GM21515 (cell line): ENCODE measurements around the gene CEPT1.
A peak's percentile ranks its signal among the peaks of the same experiment; 100 is the strongest.
"Not testable (repeated sequence)": the region's sequence is repeated elsewhere in the genome, so short reads cannot be mapped to it uniquely, and the experiment has no call there.

Source experiments
- ATAC-seq: cut with Tn5 transposase; IDR thresholded peaks from one replicate; pipeline ENCODE4 v1.9.1; 2021; ENCODE audit not compliant: unreplicated experiment

The CEPT1 gene

GRCh38 chr1:111139956-111140679 is at the start of gene CEPT1, which contains the start of gene DRAM2:
Gene CEPT1, plus strand, starts transcription at chr1:111140223. Its CDS starts 7,492 bp downstream, at chr1:111147715.
Gene DRAM2, minus strand, starts transcription at chr1:111140093. Its CDS starts 8,539 bp downstream, at chr1:111131554.
- ATAC-seq: peak; percentile 57

DNA sequence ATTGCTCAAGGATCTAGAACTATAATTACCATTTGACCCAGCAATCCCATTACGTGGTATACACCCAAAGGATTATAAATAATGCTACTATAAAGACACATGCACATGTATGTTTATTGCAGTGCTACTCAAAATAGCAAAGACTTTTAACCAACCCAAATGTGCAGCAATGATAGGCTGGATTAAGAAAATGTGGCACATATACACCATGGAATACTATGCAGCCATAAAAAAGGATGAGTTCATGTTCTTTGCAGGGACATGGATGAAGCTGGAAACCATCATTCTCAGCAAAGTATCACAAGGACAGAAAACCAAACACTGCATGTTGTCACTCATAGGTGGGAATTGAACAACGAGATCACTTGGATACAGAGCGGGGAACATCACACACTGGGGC is 44.6 kb upstream of the CEPT1 start:
- ATAC-seq: not testable (repeated sequence)

GRCh38 chr1:111097356-111098099 is 42.5 kb upstream of the CEPT1 start:
- ATAC-seq: no peak

DNA sequence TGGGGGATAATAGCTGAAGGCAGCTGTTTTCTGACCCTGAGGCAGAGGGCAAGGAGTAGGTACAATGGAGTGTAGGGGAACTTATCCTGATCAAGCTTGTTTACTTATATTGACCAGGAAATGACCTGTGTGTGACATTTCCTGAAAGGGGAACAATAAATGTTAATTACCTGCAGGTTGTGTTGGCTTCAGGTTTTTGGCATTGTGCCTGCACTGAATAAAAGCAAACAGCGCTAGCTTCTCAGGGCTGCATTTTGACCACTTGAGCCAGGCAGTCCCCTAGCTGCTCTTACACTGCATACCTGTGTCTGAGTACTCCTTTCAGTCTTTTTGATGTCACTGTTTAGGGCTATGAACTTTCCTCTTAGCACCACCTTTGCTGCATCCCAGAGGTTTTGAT is 40.7 kb upstream of the CEPT1 start:
- no peak for ATAC-seq

DNA sequence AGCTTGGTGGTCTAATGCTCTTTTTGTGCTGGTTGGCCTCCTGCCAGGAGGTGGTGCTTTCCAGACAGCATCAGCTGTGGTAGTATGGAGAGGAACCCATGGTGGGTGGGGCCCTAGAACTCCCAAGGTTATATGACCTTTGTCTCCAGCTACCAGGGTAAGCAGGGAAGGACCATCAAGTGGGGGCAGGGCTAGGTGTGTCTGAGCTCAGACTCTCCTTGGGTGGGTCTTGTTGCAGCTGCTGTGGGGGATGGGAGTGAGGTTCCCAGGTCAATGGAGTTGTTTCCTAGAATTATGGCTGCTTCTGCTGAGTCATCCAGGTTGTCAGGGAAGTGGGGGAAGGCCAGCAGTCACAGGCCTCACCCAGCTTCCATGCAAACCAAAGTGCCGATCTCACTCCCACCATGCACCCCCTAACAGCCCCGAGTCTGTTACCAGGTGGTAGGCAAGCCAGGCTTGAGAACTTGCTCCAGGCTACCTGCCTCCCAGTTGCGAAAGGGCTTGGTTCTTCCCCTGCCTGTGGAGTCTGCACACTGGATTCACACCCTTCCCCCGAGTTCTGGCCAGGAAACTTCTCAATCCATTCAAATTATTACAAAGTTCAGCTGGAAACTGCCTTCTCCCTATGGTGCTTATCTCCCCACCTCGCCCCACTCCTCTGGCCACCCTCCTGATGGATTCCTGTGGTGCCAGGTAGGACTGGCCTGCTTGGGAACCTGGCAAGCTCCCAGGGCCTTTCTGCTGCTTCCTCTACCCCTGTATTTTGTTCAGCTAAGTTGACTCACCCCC is 38.0 kb upstream of the CEPT1 start:
- no peak for ATAC-seq

DNA sequence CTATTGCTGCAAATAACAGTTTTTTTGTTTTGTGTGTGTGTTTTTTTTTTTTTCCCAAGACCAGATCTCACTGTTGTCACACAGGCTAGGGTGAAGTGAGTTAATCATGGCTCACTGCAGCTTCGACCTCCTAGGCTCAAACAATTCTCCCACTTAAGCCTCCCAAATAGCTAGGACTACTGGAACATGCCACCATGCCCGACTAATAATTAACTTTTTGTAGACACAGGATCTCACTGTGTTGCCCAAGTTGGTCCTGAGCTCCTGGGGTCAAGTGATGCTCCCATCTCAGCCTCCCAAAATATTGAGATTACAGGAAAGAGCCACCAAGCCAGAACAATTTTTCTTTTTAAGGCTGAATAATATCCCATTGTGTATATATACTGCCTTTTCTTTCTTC is 35.0 kb upstream of the CEPT1 start:
- no peak for ATAC-seq

- no peak for ATAC-seq
Observed at GRCh38 chr1:111110197-111110899, 29.7 kb upstream of the CEPT1 start.

DNA sequence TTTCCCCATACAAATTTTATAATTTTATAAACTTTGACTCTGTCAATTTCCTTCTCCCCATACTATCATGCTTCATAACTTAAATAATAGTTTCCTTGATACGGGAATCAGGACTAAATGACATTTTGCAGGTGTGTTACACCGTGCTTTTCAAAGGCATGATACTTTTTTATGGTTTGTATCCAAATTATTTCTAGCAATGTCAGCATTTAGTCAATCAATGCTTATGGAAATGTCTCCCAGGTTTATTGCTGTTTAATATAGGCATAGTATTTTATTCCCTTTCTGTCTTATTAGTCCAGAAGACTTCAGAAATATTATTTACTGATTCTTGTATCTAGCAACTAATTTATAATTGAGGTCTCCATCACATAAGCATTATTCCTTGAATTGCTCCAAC is 23.5 kb upstream of the CEPT1 start:
- no peak for ATAC-seq

DNA sequence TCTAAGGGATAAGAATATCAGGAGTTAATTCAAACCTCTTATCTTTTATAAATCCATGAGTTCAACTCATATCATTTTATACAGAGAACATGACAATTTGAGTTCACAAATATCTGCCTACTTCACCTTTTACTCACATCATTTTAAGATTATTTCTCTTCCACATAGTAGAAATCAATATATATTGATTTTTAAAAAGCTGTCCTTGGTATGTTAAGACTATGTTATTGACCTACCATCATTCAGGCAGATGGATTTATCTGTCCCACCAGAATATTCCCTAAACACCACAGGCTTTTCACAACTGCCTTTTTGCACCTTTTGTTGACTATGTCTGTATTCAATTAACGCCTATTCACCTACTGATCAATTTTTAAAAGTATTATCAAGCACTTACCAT is 13.7 kb upstream of the CEPT1 start:
- no peak for ATAC-seq

- ATAC-seq: peak; percentile 82
Observed at GRCh38 chr1:111127923-111128643, 11.9 kb upstream of the CEPT1 start.

DNA sequence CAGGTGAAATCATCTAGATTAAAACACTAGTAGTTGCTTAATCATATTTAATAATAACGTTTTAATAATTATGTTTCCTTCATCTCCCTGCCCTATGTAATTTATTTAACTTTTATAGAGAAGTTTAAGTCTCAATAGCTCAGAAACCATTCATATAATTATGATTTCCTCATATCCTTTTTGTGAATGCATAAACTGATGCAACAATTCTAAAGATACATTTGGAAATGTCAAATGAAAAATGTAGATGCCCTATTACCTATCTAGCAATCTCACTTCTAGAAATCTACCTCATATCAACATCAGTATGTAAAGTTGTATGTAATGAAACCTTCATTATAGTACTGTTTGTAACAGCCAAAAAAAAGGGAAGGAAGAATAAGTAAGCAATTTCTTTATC is 10.6 kb upstream of the CEPT1 start:
- ATAC-seq: no peak

- ATAC-seq: no peak
Observed at GRCh38 chr1:111131693-111132092, 8.3 kb upstream of the CEPT1 start.

DNA sequence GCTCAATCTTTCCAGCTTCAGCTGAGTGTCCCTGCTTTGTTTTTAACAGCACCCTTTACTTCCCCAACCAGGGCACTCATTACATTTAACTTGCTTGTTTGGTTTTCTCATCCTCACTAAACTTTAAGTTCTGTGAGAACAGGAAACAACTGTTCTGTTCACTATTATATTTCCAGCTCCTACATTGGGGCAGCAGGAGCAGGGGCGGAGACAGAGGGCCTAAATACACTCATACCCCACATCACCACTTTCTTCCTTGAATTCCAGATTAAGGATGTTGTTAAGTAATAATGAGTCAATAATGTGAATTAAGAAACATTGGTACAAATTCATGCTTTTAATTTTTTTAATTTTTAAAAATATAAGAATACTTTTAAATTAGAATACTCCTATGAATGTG is 6.2 kb upstream of the CEPT1 start:
- no peak for ATAC-seq

- ATAC-seq: peak; percentile 32
Observed at GRCh38 chr1:111139324-111139955, 583 bp upstream of the CEPT1 start.

- ATAC-seq: no peak
Observed at GRCh38 chr1:111140680-111140967, 601 bp downstream of the CEPT1 start.

- no peak for ATAC-seq
Observed at GRCh38 chr1:111141245-111142220, 1.5 kb downstream of the CEPT1 start.

DNA sequence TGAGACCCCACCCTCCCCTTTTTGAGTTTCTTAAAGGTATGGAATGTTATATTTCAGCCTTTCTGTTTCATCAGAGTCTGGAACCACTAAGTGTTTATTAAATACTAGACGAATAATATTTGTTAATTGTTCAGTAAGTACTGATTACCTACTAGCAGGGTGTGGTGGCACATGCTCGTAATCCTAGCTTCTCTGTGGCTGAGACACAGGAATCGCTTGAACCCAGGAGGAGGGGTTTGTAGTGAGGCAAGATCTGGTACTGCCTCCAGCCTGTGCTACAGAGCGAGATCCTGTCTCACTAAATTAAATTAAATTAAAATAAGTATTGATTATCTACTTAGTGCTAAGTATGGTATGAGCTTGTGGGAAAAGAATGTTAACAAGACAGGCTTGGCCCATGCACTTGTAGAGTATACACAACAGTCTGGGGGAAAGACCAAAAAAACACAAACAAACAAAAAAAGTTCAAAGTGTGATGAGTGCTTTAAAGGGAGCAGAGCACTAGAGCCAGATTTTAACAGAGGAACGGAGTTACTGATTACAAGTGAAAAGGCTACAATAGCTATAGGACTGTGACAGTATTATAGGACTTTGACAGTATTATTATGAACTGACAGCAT is 2.4 kb downstream of the CEPT1 start:
- ATAC-seq: no peak

- no peak for ATAC-seq
Observed at GRCh38 chr1:111145542-111145941, 5.5 kb downstream of the CEPT1 start.
